ENCODE results near the gene CCL24. TPM values are rescaled to one million over a fixed set of nuclear protein-coding genes. Genes with fewer than 3 reads are reported as not detected.

The CCL24 gene
- total RNA-seq, 4 donors from 2014 or later, result not detected

DNA sequence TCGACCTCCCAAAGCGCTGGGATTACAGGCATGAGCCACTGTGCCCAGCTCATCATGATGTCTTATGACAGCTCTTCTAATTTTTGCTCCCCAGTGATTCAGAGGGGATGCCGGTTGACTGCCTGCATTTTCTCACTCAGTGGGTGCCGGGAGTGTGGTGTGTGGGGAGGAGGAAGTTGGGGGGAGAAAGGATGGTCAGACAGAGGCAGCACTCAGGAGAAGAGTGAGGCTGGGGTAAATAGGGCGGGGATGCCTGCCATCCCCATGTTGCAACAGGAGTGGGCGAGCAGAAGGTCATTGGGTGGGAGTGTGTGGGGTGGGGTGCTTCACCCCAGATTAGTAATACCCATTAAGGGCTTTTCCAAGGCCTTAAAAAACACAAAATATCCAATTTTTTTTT, 3.5 kb upstream of the CCL24 start:
- TF ChIP-seq POLR2A (IDR thresholded peaks at IDR 0.05), result no peak
- TF ChIP-seq, protein P1, sequence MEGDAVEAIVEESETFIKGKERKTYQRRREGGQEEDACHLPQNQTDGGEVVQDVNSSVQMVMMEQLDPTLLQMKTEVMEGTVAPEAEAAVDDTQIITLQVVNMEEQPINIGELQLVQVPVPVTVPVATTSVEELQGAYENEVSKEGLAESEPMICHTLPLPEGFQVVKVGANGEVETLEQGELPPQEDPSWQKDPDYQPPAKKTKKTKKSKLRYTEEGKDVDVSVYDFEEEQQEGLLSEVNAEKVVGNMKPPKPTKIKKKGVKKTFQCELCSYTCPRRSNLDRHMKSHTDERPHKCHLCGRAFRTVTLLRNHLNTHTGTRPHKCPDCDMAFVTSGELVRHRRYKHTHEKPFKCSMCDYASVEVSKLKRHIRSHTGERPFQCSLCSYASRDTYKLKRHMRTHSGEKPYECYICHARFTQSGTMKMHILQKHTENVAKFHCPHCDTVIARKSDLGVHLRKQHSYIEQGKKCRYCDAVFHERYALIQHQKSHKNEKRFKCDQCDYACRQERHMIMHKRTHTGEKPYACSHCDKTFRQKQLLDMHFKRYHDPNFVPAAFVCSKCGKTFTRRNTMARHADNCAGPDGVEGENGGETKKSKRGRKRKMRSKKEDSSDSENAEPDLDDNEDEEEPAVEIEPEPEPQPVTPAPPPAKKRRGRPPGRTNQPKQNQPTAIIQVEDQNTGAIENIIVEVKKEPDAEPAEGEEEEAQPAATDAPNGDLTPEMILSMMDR (IDR thresholded peaks at IDR 0.05), result no peak
- no peak overlapping the region for H3K27ac ChIP-seq
- DNase-seq, result no peak
- intact Hi-C loops (cut with DNase I; ENCODE audit: low total_unique reads), result no loop called here
- H3K4me1 ChIP-seq, result no peaks in the 10 kb centered on the region
- no peak overlapping the region for H3K4me3 ChIP-seq
- no peaks in the 10 kb centered on the region for H3K27me3 ChIP-seq
- H3K9me3 ChIP-seq, result no peaks in the 10 kb centered on the region
- no peaks in the 10 kb centered on the region for H3K36me3 ChIP-seq

DNA sequence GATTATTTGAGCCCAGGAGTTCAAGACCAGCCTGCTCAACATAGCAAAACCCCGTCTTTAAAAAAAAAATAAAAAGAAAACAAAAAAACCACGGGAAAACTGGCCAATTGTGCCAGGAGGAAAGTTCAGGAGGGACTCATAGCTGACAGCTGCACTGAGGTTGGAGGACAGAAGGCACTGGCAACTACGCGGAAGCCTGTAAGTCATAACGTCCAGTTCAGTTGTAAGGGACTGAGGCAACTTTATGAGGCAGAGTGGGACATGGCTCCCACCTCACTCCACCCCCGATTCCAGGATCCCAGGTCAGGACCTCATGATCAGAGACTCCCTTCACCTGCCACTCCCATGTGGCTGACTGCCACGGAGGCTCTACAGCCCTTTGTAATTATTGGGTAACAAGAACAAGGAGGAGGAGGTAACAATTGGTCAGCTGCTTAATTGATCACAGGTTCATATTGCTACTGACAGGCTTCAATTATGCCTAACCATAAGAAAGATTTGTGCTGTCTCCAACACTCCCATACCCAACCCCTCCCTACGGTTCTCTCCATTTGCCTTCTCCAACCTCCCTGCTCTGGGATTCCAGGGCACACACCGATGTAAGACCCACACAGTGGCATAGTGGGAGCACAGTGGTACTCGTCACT, 1.9 kb upstream of the CCL24 start:
- Histone ChIP-seq H3K27me3 (no peaks in the 10 kb centered on the region), H3K4me1 (no peaks in the 10 kb centered on the region), H3K36me3 (no peaks in the 10 kb centered on the region), H3K4me3 (no peak overlapping the region), H3K9me3 (no peaks in the 10 kb centered on the region), H3K27ac (no peak overlapping the region)
- no peak for DNase-seq
- intact Hi-C loops (cut with DNase I; ENCODE audit: low total_unique reads), result no loop called here
- TF ChIP-seq, protein P1 (IDR thresholded peaks at IDR 0.05), result no peak
- no peak for TF ChIP-seq POLR2A (IDR thresholded peaks at IDR 0.05)

DNA sequence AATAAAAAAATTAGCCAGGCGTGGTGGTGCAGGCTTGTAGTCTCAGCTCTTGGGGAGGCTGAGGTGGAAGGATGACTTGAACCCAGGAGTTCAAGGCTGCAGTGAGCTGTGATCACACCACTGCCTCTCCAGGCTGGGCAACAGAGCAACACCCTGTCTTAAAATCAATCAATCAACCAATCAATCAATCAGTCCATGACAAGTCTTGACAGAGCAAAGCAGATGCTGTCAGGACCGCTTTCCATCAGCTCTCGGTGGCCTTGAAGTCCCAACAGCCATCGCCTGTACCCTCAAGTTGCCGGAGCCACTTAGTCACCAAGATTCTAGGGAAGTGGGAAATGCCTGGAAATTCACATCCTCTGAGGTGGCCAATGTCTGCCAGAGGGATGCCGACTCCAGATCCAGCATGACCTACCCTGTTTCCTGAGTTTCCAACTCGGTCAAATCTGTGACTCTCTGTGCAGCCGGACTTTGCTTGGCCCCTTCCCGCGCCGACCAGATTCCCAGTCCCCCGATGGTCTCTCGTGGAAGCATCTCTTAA, 871 bp upstream of the CCL24 start:
- intact Hi-C loops (cut with DNase I; ENCODE audit: low total_unique reads), result no loop called here
- TF ChIP-seq, protein P1 (IDR thresholded peaks at IDR 0.05), result no peak
- no peak for TF ChIP-seq POLR2A (IDR thresholded peaks at IDR 0.05)
- no peaks in the 10 kb centered on the region for H3K27me3 ChIP-seq
- DNase-seq, result no peak
- H3K4me3 ChIP-seq, result no peak overlapping the region
- no peaks in the 10 kb centered on the region for H3K36me3 ChIP-seq
- no peaks in the 10 kb centered on the region for H3K9me3 ChIP-seq
- no peaks in the 10 kb centered on the region for H3K4me1 ChIP-seq
- no peak overlapping the region for H3K27ac ChIP-seq

DNA sequence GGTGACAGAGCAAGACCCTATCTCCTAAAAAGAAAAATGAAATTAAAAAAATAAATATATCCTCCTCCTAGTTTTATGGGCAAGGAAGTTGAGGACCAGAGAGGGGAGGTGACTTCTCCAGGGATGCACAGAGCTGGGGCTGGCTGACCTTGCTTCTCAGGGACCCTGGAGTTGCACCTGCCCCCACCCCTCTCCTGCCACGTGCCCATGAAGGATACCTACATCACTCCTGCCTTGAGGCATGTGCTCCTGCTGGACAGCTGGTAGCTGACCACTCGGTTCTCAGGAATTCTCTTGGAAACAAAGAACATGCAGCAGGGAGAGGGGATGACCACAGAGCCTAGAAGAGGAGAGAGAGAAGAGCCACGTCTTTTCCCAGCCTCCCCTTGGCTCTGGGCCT, 522 bp downstream of the CCL24 start:
- H3K36me3 ChIP-seq, result no peaks in the 10 kb centered on the region
- intact Hi-C loops (cut with DNase I; ENCODE audit: low total_unique reads), result no loop called here
- no peak overlapping the region for H3K4me3 ChIP-seq
- no peaks in the 10 kb centered on the region for H3K4me1 ChIP-seq
- TF ChIP-seq POLR2A (IDR thresholded peaks at IDR 0.05), result no peak
- TF ChIP-seq, protein P1 (IDR thresholded peaks at IDR 0.05), result no peak
- H3K27me3 ChIP-seq, result no peaks in the 10 kb centered on the region
- H3K9me3 ChIP-seq, result no peaks in the 10 kb centered on the region
- no peak overlapping the region for H3K27ac ChIP-seq
- no peak for DNase-seq

DNA sequence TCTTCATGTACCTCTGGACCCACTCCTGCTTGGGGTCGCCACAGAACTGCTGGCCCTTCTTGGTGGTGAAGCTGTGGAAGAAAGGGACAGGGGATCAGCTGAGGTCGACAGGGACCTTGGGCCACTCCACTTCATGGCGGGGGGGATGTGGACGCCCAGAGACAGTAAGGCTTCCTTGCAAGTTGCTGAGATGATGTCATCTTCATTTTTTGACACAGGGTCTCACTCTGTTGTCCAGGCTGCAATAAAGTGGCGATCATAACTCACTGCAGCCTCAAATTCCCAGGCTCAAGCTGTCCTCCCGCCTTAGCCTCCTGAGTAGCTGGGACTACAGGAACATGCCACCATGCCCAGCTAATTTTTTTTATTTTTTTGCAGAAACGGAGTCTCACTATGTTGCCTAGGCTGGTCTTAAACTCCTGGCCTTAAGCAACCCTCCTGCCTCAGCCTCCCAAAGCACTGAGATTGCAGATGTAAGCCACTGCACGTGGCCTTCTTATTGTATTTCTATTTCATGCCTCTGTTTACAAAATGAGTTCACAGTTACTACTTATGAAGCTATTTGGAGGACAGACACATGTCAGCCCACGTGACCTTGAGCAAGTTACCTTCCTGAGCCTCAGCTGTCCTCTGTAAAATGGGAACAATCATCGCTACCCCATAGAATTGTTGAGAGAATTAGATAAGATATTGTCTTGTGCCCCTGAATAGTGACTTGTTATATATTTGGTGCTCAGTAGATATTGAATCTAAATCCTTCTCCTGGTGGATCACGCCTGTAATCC, 1.5 kb downstream of the CCL24 start:
- H3K4me1 ChIP-seq, result no peaks in the 10 kb centered on the region
- no peak for TF ChIP-seq POLR2A (IDR thresholded peaks at IDR 0.05)
- TF ChIP-seq, protein P1 (IDR thresholded peaks at IDR 0.05), result no peak
- H3K27me3 ChIP-seq, result no peaks in the 10 kb centered on the region
- H3K9me3 ChIP-seq, result peaks cover 0 to 2% of the 10 kb centered on the region in 2 donors
- H3K36me3 ChIP-seq, result no peaks in the 10 kb centered on the region
- intact Hi-C loops (cut with DNase I; ENCODE audit: low total_unique reads), result no loop called here
- no peak overlapping the region for H3K4me3 ChIP-seq
- H3K27ac ChIP-seq, result no peak overlapping the region
- DNase-seq, result no peak

All from uterus (tissue), 4 donors.